Transverse colon (tissue), 3 donors: Measurements from ENCODE around the gene TPP1.

Source experiments
- CTCF ChIP-seq, 5 experiments: fragments of 200-600 bp in 3 of 5; fragments of 450-650 bp in 2 of 5; sonication (generic) in 3 of 5; IDR thresholded peaks; 1 replicate in 2 of 5; 2 replicates in 3 of 5; pipeline ENCODE4 v1.5.1; 2016 to 2017; ENCODE audit warnings: antibody characterized with exemption in 5 of 5, inconsistent platforms in 3 of 5, mild to moderate bottlenecking in 2 of 5, moderate library complexity in 1 of 5
- EP300 ChIP-seq: sonication (generic); formaldehyde crosslinking; IDR thresholded peaks from one replicate; pipeline ENCODE4 v1.6.1; 2017; ENCODE audit warnings: antibody characterized with exemption, low read depth

- no peak for TF ChIP-seq CTCF (IDR thresholded peaks at IDR 0.05)
- TF ChIP-seq EP300: no peak
These were observed 44.2 kb downstream of the TPP1 start for GRCh38 chr11:6574816-6575715.
